B cell (primary cell): ENCODE measurements around the gene HMBS. TPM values are rescaled to one million over a fixed set of nuclear protein-coding genes. Genes with fewer than 3 reads are reported as not detected.

Experiments used
- ATAC-seq: fragments of 200-7000 bp; cut with Tn5 transposase; one replicate; pipeline ENCODE4 v1.10.0; 2021; ENCODE audit warnings: low read depth, mild to moderate bottlenecking, moderate number of reproducible peaks, moderate library complexity
- CTCF ChIA-PET: fragments of 350-600 bp; sonication (Branson Sonifier 250); formaldehyde crosslinking; loops from one replicate; lab custom pipeline; 2021; ENCODE audit warnings: antibody characterized with exemption, inconsistent platforms; lab: Charles Lee
- POLR2A ChIA-PET: fragments of 350-600 bp; sonication (Branson Sonifier 250); formaldehyde crosslinking; loops from one replicate; lab custom pipeline; 2021; ENCODE audit warnings: antibody characterized with exemption; lab: Charles Lee
- DNase-seq: peaks from one replicate; pipeline ENCODE4 v3.0.0; 2013
- H2AFZ ChIP-seq: 2 replicates; pipeline ENCODE4 v1.6.1; 2012; ENCODE audit warnings: mild to moderate bottlenecking, low read depth, low read length; ENCODE audit not compliant: insufficient read depth, poor library complexity, severe bottlenecking
- H3K27ac ChIP-seq, 2 donors: 1 replicate in 1 of 2; 2 replicates in 1 of 2; pipeline ENCODE4 v1.5.1; 2012 to 2013; ENCODE audit warnings: low read length in 2 of 2, mild to moderate bottlenecking in 2 of 2, moderate library complexity in 1 of 2
- H3K27me3 ChIP-seq, 4 experiments: fragments of 200-600 bp in 1 of 4; sonication (generic) in 1 of 4; replicated peaks in 1 of 4; 1 replicate in 2 of 4; 2 replicates in 2 of 4; pipeline versions ENCODE4 v1.6.1 to v1.7.0; 2013 to 2016; ENCODE audit warnings: low read length in 3 of 4, mild to moderate bottlenecking in 2 of 4, mixed read lengths in 1 of 4, moderate library complexity in 1 of 4; ENCODE audit not compliant: insufficient read depth in 4 of 4, control insufficient read depth in 3 of 4; ENCODE audit errors: control extremely low read depth in 1 of 4
- H3K36me3 ChIP-seq, 2 experiments: replicated peaks in 1 of 2; 1 replicate in 1 of 2; 2 replicates in 1 of 2; pipeline versions ENCODE4 v1.6.1 to v1.7.1; 2013; ENCODE audit warnings: low read length in 1 of 2; ENCODE audit not compliant: insufficient read depth in 2 of 2, control insufficient read depth in 1 of 2; ENCODE audit errors: control extremely low read depth in 1 of 2, extremely low read depth in 1 of 2
- H3K4me1 ChIP-seq, 2 donors: fragments of 200-600 bp in 1 of 2; sonication (generic) in 1 of 2; 1 replicate in 1 of 2; 2 replicates in 1 of 2; pipeline versions ENCODE4 v1.5.1 to v1.6.1; 2013 to 2017; ENCODE audit warnings: low read length in 2 of 2; ENCODE audit not compliant: control insufficient read depth in 2 of 2, insufficient read depth in 2 of 2
- H3K4me2 ChIP-seq: replicated peaks from 2 replicates; pipeline ENCODE3; 2012; ENCODE audit warnings: mild to moderate bottlenecking, low read depth, low read length; ENCODE audit not compliant: poor library complexity, severe bottlenecking
- H3K4me3 ChIP-seq, 5 experiments: fragments of 200-600 bp in 1 of 5; sonication (generic) in 1 of 5; 1 replicate in 3 of 5; 2 replicates in 2 of 5; pipeline versions ENCODE4 v1.5.1 to v1.7.0; 2011 to 2016; ENCODE audit warnings: low read length in 4 of 5, mild to moderate bottlenecking in 4 of 5, low read depth in 2 of 5, control low read depth in 1 of 5, moderate library complexity in 1 of 5; ENCODE audit not compliant: insufficient read depth in 1 of 5; ENCODE audit errors: control extremely low read depth in 1 of 5, extremely low read depth in 1 of 5
- H3K79me2 ChIP-seq: fragments of 200-600 bp; sonication (generic); one replicate; pipeline ENCODE4 v1.6.0; 2016; ENCODE audit warnings: low read length; ENCODE audit not compliant: control insufficient read depth, insufficient read depth
- H3K9ac ChIP-seq: fragments of 200-600 bp; sonication (generic); 2 replicates; pipeline ENCODE4 v1.6.1; 2017; ENCODE audit warnings: mild to moderate bottlenecking, low read length, moderate library complexity
- H3K9me3 ChIP-seq, 3 donors: one replicate each; pipeline versions ENCODE4 v1.6.1 to v1.7.1; 2013; ENCODE audit warnings: low read length in 2 of 3; ENCODE audit not compliant: control insufficient read depth in 2 of 3, insufficient read depth in 1 of 3; ENCODE audit errors: control extremely low read depth in 1 of 3
- H4K20me1 ChIP-seq: 2 replicates; pipeline ENCODE4 v1.6.0; 2012; ENCODE audit warnings: mild to moderate bottlenecking, low read length; ENCODE audit not compliant: insufficient read depth, control insufficient read depth, poor library complexity, severe bottlenecking
- H3K27ac Mint-ChIP-seq: one replicate; pipeline ENCODE4 v1.8.0; 2021; ENCODE audit warnings: mixed read lengths
- H3K27me3 Mint-ChIP-seq: one replicate; pipeline ENCODE4 v1.8.0; 2021; ENCODE audit warnings: mixed read lengths
- H3K4me1 Mint-ChIP-seq: one replicate; pipeline ENCODE4 v1.8.0; 2021; ENCODE audit warnings: mixed read lengths
- H3K4me3 Mint-ChIP-seq: one replicate; pipeline ENCODE4 v1.8.0; 2021; ENCODE audit warnings: mixed read lengths
- H3K9me3 Mint-ChIP-seq: one replicate; pipeline ENCODE4 v1.8.0; 2022; ENCODE audit warnings: mixed read lengths; ENCODE audit not compliant: insufficient read depth
- EZH2 ChIP-seq: IDR thresholded peaks from 2 replicates; pipeline ENCODE4 v1.6.1; 2012; ENCODE audit warnings: borderline replicate concordance, low read depth, mild to moderate bottlenecking, moderate library complexity, low read length; ENCODE audit not compliant: insufficient read depth, poor library complexity, severe bottlenecking
- WGBS: methylation state at CpG from one replicate; pipeline ENCODE4 v1.1.5; 2013; ENCODE audit warnings: missing lambda C conversion rate; ENCODE audit not compliant: insufficient coverage; 5-methylcytosine and 5-hydroxymethylcytosine counted together
- intact Hi-C: fragments of 100-400 bp; cut with micrococcal nuclease; formaldehyde crosslinking; loops from one replicate; pipeline ENCODE4 v1.10.0; 2022
- polyA plus RNA-seq: library from polyadenylated mRNA; depleted of rRNA; stranded (reverse); fragments of >200 nt; gene quantifications from 2 replicates; pipeline ENCODE4 v1.2.3, GENCODE V29; 2012
- total RNA-seq, 2 donors: library from RNA; stranded (reverse); fragments of 120-200 nt in 1 of 2; gene quantifications; 1 replicate in 1 of 2; 2 replicates in 1 of 2; pipeline versions ENCODE4 v1.2.3 to v1.2.4, GENCODE V29; 2013 to 2022
- TF ChIP-seq, protein P1 (sequence below): fragments of 200-600 bp; IDR thresholded peaks from one replicate; pipeline ENCODE4 v1.8.0; 2022; ENCODE audit warnings: antibody characterized with exemption, mild to moderate bottlenecking

Gene HMBS
- total and polyA plus RNA-seq, 2 donors (not counting 1 experiment from before 2014, with no cell fraction given): 7.6 to 17.7 TPM

DNA sequence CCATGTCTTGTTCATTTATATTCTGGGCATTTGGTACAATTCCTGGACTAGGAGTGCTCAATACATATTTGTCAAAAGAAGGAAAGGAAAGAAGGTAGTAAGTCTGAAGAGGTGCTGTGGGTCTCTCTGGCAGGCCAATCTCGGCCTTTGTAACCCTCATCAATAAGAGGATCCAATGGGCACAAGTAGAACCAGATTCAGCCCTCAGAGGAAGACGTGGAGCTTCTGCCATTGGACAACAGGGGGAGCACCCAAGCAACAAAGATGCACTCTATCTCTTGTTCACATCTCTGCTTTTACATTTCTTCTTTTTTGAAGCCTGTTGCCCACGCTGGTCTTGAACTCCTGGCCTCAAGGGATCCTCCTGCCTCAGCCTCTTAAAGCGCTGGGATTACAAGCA is 19.3 kb upstream of the HMBS start:
- Mint-ChIP-seq H3K4me3 (peak overlapping the region; percentile 30), H3K27me3 (no peaks in the 10 kb centered on the region), H3K4me1 (peaks cover 38% of the 10 kb centered on the region), H3K27ac (peak overlapping the region; percentile 73), H3K9me3 (no peaks in the 10 kb centered on the region)
- H3K79me2 ChIP-seq: peaks cover 87% of the 10 kb centered on the region
- peaks cover 5 to 11% of the 10 kb centered on the region in 2 experiments for H3K36me3 ChIP-seq
- H3K4me2 ChIP-seq: no peak overlapping the region
- no peaks in the 10 kb centered on the region for H3K27me3 ChIP-seq
- ChIA-PET CTCF (interaction anchor here (1.8 kb wide), 1 partner anchor 131 kb away, joined by 7 read pairs; no protein-coding TSS in a partner anchor), POLR2A (no interaction called here)
- H3K9me3 ChIP-seq: no peaks in the 10 kb centered on the region
- ATAC-seq (no peak), DNase-seq (peak; percentile 55)
- H3K4me3 ChIP-seq: no peak overlapping the region
- TF ChIP-seq EZH2: no peak
- TF ChIP-seq, protein P1, sequence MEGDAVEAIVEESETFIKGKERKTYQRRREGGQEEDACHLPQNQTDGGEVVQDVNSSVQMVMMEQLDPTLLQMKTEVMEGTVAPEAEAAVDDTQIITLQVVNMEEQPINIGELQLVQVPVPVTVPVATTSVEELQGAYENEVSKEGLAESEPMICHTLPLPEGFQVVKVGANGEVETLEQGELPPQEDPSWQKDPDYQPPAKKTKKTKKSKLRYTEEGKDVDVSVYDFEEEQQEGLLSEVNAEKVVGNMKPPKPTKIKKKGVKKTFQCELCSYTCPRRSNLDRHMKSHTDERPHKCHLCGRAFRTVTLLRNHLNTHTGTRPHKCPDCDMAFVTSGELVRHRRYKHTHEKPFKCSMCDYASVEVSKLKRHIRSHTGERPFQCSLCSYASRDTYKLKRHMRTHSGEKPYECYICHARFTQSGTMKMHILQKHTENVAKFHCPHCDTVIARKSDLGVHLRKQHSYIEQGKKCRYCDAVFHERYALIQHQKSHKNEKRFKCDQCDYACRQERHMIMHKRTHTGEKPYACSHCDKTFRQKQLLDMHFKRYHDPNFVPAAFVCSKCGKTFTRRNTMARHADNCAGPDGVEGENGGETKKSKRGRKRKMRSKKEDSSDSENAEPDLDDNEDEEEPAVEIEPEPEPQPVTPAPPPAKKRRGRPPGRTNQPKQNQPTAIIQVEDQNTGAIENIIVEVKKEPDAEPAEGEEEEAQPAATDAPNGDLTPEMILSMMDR: peak; percentile 46
- H3K9ac ChIP-seq: no peak overlapping the region
- 84% methylated on average over 4 of the region's 4 CpGs for WGBS
- no peaks in the 10 kb centered on the region for H4K20me1 ChIP-seq
- H3K27ac ChIP-seq: no peak overlapping the region
- peaks cover 15 to 28% of the 10 kb centered on the region in 2 donors for H3K4me1 ChIP-seq
- no peak overlapping the region for H2AFZ ChIP-seq
- intact Hi-C loops: no loop called here
